KMS-11 (cell line): Measurements from ENCODE around the gene PIP4K2A.
"Not testable (repeated sequence)": the region's sequence is repeated elsewhere in the genome, so short reads cannot be mapped to it uniquely, and the experiment has no call there.

Experiments
- H2AFZ ChIP-seq: fragments of 200-600 bp; sonication (generic); 2 replicates; pipeline ENCODE4 v1.6.1; 2016; ENCODE audit warnings: antibody characterized with exemption, mixed run types, low read depth
- H3K27ac ChIP-seq: fragments of 200-600 bp; sonication (generic); 2 replicates; pipeline ENCODE4 v1.6.1; 2016; ENCODE audit warnings: mild to moderate bottlenecking, mixed run types
- H3K27me3 ChIP-seq: fragments of 200-600 bp; sonication (generic); 2 replicates; pipeline ENCODE4 v1.6.1; 2017; ENCODE audit warnings: mild to moderate bottlenecking, low read depth, mixed run types, moderate library complexity; ENCODE audit not compliant: insufficient read depth
- H3K36me3 ChIP-seq: fragments of 200-600 bp; sonication (generic); 2 replicates; pipeline ENCODE4 v1.6.1; 2017; ENCODE audit warnings: mild to moderate bottlenecking, mixed run types; ENCODE audit not compliant: insufficient read depth
- H3K4me1 ChIP-seq: fragments of 200-600 bp; sonication (generic); 2 replicates; pipeline ENCODE4 v1.6.1; 2016; ENCODE audit warnings: mild to moderate bottlenecking, low read depth, mixed run types; ENCODE audit not compliant: poor library complexity, severe bottlenecking
- H3K4me2 ChIP-seq: fragments of 200-600 bp; sonication (generic); 2 replicates; pipeline ENCODE4 v1.7.0; 2016; ENCODE audit warnings: mild to moderate bottlenecking, mixed run types
- H3K4me3 ChIP-seq: fragments of 200-600 bp; sonication (generic); IDR thresholded peaks from 2 replicates; pipeline ENCODE4 v1.6.1; 2017; ENCODE audit warnings: low read depth, low read length, mixed read lengths; ENCODE audit not compliant: insufficient read depth
- H3K79me2 ChIP-seq: fragments of 200-600 bp; sonication (generic); 2 replicates; pipeline ENCODE4 v1.6.1; 2016; ENCODE audit warnings: low read depth, mixed run types; ENCODE audit not compliant: insufficient read depth
- H3K9ac ChIP-seq: fragments of 200-600 bp; sonication (generic); 2 replicates; pipeline ENCODE4 v1.6.1; 2016; ENCODE audit warnings: mild to moderate bottlenecking, mixed run types
- H4K20me1 ChIP-seq: fragments of 200-600 bp; sonication (generic); 2 replicates; pipeline ENCODE4 v1.6.1; 2016; ENCODE audit warnings: mild to moderate bottlenecking, mixed run types; ENCODE audit not compliant: insufficient read depth
- TF ChIP-seq, protein P1 (sequence below): fragments of 200-600 bp; sonication (generic); conservative IDR thresholded peaks from 2 replicates; pipeline ENCODE4 v1.6.1; 2017; ENCODE audit warnings: low read depth, mild to moderate bottlenecking, antibody characterized with exemption, low read length, moderate library complexity, mixed read lengths

PIP4K2A gene

DNA sequence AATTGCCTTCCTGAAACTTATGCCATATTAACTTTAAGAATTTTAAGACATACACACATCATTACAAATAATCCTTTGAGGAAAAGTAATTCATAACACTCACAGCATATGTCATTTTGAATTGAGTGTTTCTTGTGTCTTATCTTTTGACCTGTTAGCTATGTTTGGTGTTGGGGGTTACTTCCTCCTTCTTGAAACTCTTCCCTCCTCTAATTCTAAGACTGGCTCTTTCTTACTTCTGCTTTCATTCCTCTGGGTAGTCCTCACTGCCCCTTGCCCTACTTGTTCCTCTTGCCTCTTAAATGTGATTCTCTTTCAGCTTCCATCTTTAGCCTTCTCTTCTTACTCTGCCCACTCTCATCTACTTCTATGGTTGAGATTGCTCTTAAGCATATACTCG lies 28.3 kb upstream of the PIP4K2A start:
- no peak overlapping the region for H3K4me3 ChIP-seq
- H3K27me3 ChIP-seq, result no peaks in the 10 kb centered on the region
- no peak overlapping the region for H3K4me2 ChIP-seq
- no peaks in the 10 kb centered on the region for H3K36me3 ChIP-seq
- TF ChIP-seq, protein P1, sequence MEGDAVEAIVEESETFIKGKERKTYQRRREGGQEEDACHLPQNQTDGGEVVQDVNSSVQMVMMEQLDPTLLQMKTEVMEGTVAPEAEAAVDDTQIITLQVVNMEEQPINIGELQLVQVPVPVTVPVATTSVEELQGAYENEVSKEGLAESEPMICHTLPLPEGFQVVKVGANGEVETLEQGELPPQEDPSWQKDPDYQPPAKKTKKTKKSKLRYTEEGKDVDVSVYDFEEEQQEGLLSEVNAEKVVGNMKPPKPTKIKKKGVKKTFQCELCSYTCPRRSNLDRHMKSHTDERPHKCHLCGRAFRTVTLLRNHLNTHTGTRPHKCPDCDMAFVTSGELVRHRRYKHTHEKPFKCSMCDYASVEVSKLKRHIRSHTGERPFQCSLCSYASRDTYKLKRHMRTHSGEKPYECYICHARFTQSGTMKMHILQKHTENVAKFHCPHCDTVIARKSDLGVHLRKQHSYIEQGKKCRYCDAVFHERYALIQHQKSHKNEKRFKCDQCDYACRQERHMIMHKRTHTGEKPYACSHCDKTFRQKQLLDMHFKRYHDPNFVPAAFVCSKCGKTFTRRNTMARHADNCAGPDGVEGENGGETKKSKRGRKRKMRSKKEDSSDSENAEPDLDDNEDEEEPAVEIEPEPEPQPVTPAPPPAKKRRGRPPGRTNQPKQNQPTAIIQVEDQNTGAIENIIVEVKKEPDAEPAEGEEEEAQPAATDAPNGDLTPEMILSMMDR, result no peak
- no peak overlapping the region for H3K27ac ChIP-seq
- H2AFZ ChIP-seq, result no peak overlapping the region
- H3K9ac ChIP-seq, result no peak overlapping the region
- H3K79me2 ChIP-seq, result no peaks in the 10 kb centered on the region
- no peaks in the 10 kb centered on the region for H3K4me1 ChIP-seq
- H4K20me1 ChIP-seq, result no peaks in the 10 kb centered on the region

DNA sequence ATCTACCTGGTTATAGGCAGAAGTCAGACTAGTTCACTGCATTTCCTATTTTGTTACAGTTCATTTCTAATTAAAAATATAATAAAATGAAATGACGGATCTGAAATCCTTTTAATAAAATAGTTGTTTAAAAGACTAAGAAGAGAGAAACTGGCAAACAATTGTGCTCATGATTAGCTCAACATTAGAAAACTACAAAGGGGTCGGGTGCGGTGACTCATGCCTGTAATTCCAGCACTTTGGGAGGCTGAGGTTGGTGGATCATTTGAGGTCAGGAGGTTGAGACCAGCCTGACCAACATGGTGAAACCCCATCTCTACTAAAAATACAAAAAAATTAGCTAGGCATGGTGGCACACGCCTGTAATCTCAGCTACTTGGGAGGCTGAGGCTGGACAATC lies 27.3 kb upstream of the PIP4K2A start:
- not testable (repeated sequence) for H3K4me3 ChIP-seq, H3K27me3 ChIP-seq

DNA sequence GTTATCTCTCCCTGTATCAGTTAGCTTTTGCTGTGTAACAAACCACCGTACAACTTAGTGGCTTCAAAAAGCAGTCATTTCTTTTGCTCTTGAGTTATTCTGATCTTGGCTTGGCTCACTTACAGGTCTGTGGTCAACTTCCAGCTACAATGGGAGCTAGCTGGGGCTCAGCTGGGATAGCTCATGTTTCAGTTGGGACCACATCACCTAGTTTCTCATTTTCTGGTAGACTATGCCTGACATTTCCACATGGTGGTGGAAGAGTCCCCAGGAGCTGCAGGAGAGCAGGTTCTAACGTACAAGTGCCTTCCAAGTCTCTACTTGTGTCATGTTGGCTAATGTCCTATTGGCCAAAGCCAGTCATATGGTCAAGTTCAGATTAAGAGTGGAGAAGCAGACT lies 25.8 kb upstream of the PIP4K2A start:
- Histone ChIP-seq H3K79me2 (no peaks in the 10 kb centered on the region), H3K4me3 (no peak overlapping the region), H3K27me3 (no peaks in the 10 kb centered on the region), H3K4me2 (no peak overlapping the region), H4K20me1 (no peaks in the 10 kb centered on the region), H3K4me1 (no peaks in the 10 kb centered on the region), H3K9ac (no peak overlapping the region), H3K36me3 (no peaks in the 10 kb centered on the region), H2AFZ (no peak overlapping the region), H3K27ac (no peak overlapping the region)
- TF ChIP-seq, protein P1, result no peak

More for the DNA sequence above, 27.3 kb upstream of the PIP4K2A start:
- H3K9ac ChIP-seq, H3K27ac ChIP-seq, H3K36me3 ChIP-seq, H2AFZ ChIP-seq, H4K20me1 ChIP-seq, H3K4me1 ChIP-seq, H3K79me2 ChIP-seq, H3K4me2 ChIP-seq: not testable (repeated sequence)

DNA sequence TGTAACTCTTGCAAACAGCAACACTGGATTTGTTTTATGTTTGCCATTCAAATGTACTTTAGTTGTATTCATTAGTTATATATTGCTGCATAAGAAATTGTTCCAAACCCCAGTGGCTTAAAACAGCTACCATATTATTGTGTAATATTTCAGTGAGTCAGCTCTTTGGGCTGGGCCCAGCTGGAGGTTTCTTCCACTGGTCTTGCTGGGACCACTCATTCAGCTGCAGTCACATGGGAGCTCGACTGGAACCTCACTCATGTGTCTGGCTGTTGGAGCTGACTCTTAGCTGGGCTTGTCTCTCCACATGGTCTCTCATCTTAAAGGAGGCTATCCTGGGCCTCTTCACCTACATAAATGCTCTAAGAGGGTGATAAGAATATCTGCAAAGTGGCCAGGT lies 23.2 kb upstream of the PIP4K2A start:
- no peak overlapping the region for H3K4me2 ChIP-seq
- no peaks in the 10 kb centered on the region for H3K79me2 ChIP-seq
- no peak overlapping the region for H2AFZ ChIP-seq
- H3K36me3 ChIP-seq, result no peaks in the 10 kb centered on the region
- no peak overlapping the region for H3K9ac ChIP-seq
- no peaks in the 10 kb centered on the region for H3K27me3 ChIP-seq
- H3K4me1 ChIP-seq, result no peaks in the 10 kb centered on the region
- no peak overlapping the region for H3K4me3 ChIP-seq
- H4K20me1 ChIP-seq, result no peaks in the 10 kb centered on the region
- H3K27ac ChIP-seq, result no peak overlapping the region
- TF ChIP-seq, protein P1, result no peak

DNA sequence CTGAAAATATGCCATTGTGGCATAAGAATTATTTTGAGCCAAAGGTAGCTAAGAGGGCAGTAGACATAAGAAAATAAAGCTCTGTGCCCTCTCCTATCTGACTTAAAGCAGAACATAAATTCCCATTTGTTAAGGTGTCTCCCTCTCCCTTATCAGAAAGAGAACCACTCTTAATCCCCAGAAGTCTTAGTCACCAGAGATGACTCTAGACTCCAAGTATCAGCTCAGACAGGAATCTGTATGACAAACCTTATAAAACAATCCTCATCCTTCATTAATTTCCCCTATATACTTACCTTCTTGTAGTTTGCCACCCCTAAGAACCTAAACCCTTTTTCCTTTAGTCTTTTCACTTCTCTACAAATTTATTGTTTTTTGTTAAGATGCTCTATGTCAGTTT lies 21.8 kb upstream of the PIP4K2A start:
- H3K79me2 ChIP-seq, result no peaks in the 10 kb centered on the region
- H3K4me3 ChIP-seq, result no peak overlapping the region
- no peaks in the 10 kb centered on the region for H3K36me3 ChIP-seq
- TF ChIP-seq, protein P1, result no peak
- no peak overlapping the region for H3K4me2 ChIP-seq
- H3K4me1 ChIP-seq, result no peaks in the 10 kb centered on the region
- no peak overlapping the region for H3K27ac ChIP-seq
- H4K20me1 ChIP-seq, result no peaks in the 10 kb centered on the region
- no peak overlapping the region for H2AFZ ChIP-seq
- H3K27me3 ChIP-seq, result no peaks in the 10 kb centered on the region
- no peak overlapping the region for H3K9ac ChIP-seq
